K562 (cell line): ENCODE data around the gene PSMD8. TPM values are rescaled to one million over a fixed set of nuclear protein-coding genes. Genes with fewer than 3 reads are reported as not detected.

ENCODE experiments used
- CTCF ChIP-seq, 3 experiments: IDR thresholded peaks in 2 of 3; conservative IDR thresholded peaks in 1 of 3; 2 replicates each; pipeline ENCODE4 v1.5.1; 2011 to 2012; ENCODE audit warnings: low read length in 3 of 3, mild to moderate bottlenecking in 3 of 3, control low read depth in 2 of 3, improper control_type of control experiment in 1 of 3, inconsistent platforms in 1 of 3, low read depth in 1 of 3, mixed read lengths in 1 of 3, moderate library complexity in 1 of 3; ENCODE audit not compliant: insufficient read depth in 2 of 3
- NR4A1 ChIP-seq, 2 experiments: fragments of 250-450 bp in 1 of 2; fragments of 450-650 bp in 1 of 2; sonication (Bioruptor Pico) in 1 of 2; IDR thresholded peaks; 2 replicates each; pipeline versions ENCODE4 v1.4.0 to v1.6.1; 2016 to 2020; ENCODE audit warnings: mild to moderate bottlenecking in 2 of 2, missing compliant biosample characterization in 1 of 2, missing genetic modification characterization in 1 of 2, moderate library complexity in 1 of 2
- SMAD4 ChIP-seq: fragments of 250-450 bp; sonication (Bioruptor Pico); conservative IDR thresholded peaks from 2 replicates; pipeline ENCODE4 v1.8.0; 2021; ENCODE audit warnings: inconsistent platforms, mild to moderate bottlenecking, moderate library complexity
- SMARCA4 ChIP-seq: fragments of 450-650 bp; IDR thresholded peaks from 2 replicates; pipeline ENCODE4 v1.6.1; 2016
- TFAP4 ChIP-seq: sonication (generic); formaldehyde crosslinking; IDR thresholded peaks from 2 replicates; pipeline ENCODE4 v1.8.0; 2022; ENCODE audit warnings: missing genetic modification reagents, mild to moderate bottlenecking, moderate library complexity, borderline replicate concordance
- TGIF2 ChIP-seq: sonication (generic); formaldehyde crosslinking; IDR thresholded peaks from 2 replicates; pipeline ENCODE4 v1.8.1; 2022; ENCODE audit warnings: mild to moderate bottlenecking, missing genetic modification reagents, moderate library complexity
- polyA plus RNA-seq, 8 experiments: library from polyadenylated mRNA; depleted of rRNA in 4 of 8; stranded (reverse) in 5 of 8; unstranded in 3 of 8; fragments of >200 nt; fragmentation: Nextera tagmentation in 2 of 8; fragmentation: Illumina TruSeq in 1 of 8; extraction: Ambion mirVana in 2 of 8; extraction: Trizol in 1 of 8; gene quantifications; 2 replicates each; pipeline versions ENCODE4 v1.2.1 to v1.2.3, GENCODE V29; 2011 to 2014; ENCODE audit warnings: inconsistent platforms in 1 of 8, missing spikeins in 1 of 8
- total RNA-seq, 7 experiments: library from RNA; depleted of rRNA in 6 of 7; stranded (reverse); fragments of >200 nt in 6 of 7; fragmentation: Illumina TruSeq in 2 of 7; extraction: Trizol in 2 of 7; gene quantifications; 2 replicates each; pipeline versions ENCODE4 v1.2.1 to v1.2.3, GENCODE V29; 2011 to 2021; ENCODE audit warnings: low replicate concordance in 1 of 7
- TF ChIP-seq, protein P1 (sequence below): fragments of 450-650 bp; formaldehyde crosslinking; conservative IDR thresholded peaks from 2 replicates; pipeline ENCODE4 v1.4.0; 2022; ENCODE audit warnings: mild to moderate bottlenecking, missing genetic modification characterization

PSMD8 gene
- total and polyA plus RNA-seq, 9 of the 15 experiments (the other 6 are each of a cell fraction or from before 2014, with no cell fraction given) = 130 to 583 (median 315) TPM

GRCh38 chr19:38417544-38418506 lies 43.5 kb downstream of the PSMD8 start (continued):
- TF ChIP-seq CTCF (IDR thresholded peaks at IDR 0.05 in 2 of 3, conservative IDR thresholded peaks at IDR 0.05 in 1 of 3; ENCODE audit: insufficient read depth in 2 of 3, low read depth in 1 of 3, low read length in 3 of 3) = peak in 1 of 3 experiments; percentile 16; a peak in 2 of 6 replicates
- TF ChIP-seq, protein P1, sequence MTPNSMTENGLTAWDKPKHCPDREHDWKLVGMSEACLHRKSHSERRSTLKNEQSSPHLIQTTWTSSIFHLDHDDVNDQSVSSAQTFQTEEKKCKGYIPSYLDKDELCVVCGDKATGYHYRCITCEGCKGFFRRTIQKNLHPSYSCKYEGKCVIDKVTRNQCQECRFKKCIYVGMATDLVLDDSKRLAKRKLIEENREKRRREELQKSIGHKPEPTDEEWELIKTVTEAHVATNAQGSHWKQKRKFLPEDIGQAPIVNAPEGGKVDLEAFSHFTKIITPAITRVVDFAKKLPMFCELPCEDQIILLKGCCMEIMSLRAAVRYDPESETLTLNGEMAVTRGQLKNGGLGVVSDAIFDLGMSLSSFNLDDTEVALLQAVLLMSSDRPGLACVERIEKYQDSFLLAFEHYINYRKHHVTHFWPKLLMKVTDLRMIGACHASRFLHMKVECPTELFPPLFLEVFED = no peak
- no peak for TF ChIP-seq SMAD4 (CRISPR knock-in tag)
- TF ChIP-seq TGIF2 = no peak
- TF ChIP-seq NR4A1 (CRISPR knock-in tag; IDR thresholded peaks at IDR 0.05) = no peak
- no peak for TF ChIP-seq NR4A1 (tag; IDR thresholded peaks at IDR 0.05)
- 0 out of 2 replicates have a peak, but pooled peaks have one; percentile 33 for TF ChIP-seq SMARCA4
- no peak for TF ChIP-seq TFAP4
- TF ChIP-seq, all 486 proteins: peak for 87
